ENCODE data around the gene HAUS6.

DNA sequence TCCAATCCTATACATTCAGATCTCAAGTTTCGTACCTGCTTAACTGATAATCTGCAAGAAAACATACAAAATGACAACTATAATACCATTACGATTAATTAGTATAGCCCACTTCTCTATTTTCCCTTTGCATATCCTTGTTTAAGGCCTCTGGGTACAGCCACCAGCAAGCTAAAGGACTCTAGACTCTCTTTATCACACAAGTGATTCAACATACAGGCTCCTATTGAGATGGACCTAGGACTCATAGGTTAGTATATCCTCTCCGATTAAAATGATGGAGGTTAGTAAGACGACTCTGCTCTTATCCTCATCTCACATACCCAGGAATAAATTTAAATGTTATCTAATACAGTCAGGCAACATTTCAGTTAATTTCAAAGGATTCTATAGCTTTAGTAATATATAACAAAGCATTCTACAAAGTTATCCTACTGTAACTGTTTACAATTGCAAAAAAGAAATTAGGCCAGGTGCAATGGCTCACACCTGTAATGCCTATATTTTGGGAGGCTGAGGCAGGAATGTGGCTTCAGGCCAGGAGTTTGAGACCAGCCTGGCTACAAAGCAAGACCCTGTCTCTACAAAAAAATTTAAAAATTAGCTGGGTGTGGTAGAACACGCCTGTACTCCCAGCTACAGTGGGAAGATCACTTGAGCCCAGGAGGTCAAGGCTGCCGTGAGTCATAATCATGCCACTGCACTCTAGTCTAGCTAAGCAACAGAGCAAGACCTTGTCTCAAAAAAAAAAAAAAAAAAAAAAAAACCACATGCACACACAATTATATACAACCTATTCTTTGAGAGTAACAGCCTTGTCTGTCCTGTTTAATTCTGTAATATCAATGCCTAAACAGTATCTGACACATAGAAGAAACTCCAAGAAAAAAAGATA, 15.4 kb downstream of the HAUS6 start:
- TF ChIP-seq CTCF (IDR thresholded peaks at IDR 0.05) (no peak), POLR2A (IDR thresholded peaks at IDR 0.05) (no peak)

All from transverse colon (tissue), 3 donors.